Right hindlimb (tissue), 1 donor: ENCODE results near the gene BEST4.
"Not testable (repeated sequence)": the region's sequence is repeated elsewhere in the genome, so short reads cannot be mapped to it uniquely, and the experiment has no call there.

Source experiments
- DNase-seq: peaks from one replicate; pipeline ENCODE4 v3.0.0-alpha.2; 2018

Gene BEST4

DNA sequence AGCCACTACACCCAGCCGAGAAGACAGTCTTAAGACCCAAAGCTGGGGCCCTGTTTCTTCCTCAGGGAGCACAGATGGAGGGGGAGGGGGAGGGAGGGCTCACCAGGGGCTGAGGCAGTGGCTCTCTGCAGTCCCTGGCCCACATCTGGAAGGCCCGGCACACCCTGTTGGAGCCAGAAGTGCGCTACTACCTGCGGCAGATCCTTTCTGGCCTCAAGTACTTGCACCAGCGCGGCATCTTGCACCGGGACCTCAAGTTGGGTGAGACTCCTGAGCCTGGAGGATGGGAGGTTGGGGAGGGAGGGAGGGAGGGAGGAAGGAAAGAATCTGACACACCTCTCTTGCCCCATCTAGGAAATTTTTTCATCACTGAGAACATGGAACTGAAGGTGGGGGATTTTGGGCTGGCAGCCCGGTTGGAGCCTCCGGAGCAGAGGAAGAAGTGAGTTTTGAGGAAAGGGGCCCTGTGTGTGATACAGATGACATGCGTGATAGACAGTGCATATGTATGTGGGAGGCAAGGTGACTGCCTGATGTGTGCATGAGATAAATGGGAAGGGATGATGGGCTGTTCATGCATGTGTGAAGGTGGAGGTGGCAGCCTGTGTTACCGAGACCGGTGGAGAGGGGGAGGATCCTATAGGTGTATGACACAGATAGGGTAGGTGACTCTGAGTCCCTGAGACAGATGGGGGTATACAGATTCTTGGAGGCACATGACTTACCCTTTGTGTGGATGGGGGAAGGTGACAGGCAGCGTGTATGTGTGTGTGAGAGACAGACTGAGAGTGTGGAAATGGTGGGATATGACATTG lies 13.7 kb upstream of the BEST4 start:
- DNase-seq, result peak; percentile 26

DNA sequence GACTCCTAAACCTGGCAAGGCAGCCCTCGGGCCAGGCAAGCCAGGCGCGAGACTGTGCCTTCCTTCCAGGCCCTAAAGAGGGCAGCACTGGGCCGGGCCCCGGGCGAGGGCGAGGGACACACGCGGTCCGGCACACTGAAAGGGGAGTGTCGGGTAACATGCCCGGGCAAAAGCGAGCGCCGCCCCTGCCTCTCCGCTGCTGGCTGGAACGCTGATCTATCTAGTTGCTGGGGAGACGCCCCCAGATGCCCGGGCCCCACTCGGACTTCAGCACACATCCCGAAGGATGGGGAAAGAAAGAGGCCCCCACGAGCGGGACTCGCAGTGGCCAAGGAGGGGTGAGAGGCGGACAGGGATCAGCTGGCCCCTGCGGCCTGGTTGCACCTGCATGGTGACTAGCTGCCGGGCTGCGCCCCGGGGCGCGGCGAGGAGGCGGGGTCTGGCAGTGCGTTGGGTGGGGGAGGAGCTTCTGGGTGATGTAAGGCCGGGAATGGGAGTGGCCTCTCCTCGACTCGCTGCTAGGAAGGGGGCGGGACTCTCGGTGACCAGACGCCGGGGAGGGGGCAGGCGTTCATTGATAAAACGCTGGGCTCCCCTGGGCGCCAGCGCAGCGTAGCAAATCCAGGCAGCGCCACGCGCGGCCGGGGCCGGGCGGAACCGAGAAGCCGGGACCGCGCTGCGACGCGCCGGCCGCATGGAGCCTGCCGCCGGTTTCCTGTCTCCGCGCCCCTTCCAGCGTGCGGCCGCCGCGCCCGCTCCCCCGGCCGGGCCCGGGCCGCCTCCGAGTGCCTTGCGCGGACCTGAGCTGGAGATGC lies 12.0 kb upstream of the BEST4 start, which contains the start of gene PLK3:
TSS of gene PLK3 (plus strand) at position 608 of the 815 bp plus-strand sequence. CDS start at position 695, 87 bp downstream.
- DNase-seq, result peak; percentile 98

DNA sequence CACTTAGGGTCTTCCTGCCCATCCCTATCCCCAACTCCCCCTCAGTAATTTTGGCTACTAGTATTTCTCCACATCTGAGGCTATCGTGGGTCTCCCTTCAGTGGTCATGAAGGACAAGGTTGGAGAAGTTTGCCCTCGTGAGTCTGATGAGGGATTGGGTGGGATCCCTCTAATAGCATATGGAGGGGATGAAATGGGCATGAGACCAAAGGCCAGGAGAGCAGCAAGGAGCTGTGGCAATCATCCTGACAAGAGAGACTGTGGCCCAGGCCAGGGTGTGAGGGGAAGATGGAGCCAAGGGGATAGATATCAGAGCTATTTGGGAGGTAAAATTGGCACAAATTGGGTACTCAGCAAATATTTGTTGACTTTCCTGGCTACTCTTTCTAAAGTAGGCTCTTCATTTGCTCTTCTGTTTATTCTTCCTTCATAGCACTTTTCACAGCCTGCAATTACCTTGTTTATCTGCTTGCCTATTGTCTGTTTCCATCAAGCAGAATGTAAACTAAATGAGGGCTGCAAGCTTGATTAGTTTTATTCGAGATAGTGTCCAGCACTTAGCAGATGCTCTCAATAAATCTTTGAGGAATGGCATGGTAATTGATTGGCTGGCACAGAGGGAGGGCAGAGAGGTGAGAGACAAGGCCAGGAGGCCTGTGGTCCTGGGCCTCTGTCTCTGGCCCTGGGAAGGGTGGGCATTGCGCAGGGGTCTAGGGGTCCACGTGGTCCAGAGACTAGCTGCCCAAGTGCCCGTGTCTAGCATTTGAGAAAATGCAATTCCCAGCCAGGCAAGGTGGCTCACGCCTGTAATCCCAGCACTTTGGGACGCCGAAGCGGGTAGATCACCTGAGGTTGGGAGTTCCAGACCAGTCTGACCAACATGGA lies 10.8 kb upstream of the BEST4 start:
- DNase-seq, result no peak

GRCh38 chr1:44797886-44798285 lies 9.9 kb upstream of the BEST4 start:
- not testable (repeated sequence) for DNase-seq

- DNase-seq, result no peak
Measured at GRCh38 chr1:44792736-44793502, 4.9 kb upstream of the BEST4 start.

DNA sequence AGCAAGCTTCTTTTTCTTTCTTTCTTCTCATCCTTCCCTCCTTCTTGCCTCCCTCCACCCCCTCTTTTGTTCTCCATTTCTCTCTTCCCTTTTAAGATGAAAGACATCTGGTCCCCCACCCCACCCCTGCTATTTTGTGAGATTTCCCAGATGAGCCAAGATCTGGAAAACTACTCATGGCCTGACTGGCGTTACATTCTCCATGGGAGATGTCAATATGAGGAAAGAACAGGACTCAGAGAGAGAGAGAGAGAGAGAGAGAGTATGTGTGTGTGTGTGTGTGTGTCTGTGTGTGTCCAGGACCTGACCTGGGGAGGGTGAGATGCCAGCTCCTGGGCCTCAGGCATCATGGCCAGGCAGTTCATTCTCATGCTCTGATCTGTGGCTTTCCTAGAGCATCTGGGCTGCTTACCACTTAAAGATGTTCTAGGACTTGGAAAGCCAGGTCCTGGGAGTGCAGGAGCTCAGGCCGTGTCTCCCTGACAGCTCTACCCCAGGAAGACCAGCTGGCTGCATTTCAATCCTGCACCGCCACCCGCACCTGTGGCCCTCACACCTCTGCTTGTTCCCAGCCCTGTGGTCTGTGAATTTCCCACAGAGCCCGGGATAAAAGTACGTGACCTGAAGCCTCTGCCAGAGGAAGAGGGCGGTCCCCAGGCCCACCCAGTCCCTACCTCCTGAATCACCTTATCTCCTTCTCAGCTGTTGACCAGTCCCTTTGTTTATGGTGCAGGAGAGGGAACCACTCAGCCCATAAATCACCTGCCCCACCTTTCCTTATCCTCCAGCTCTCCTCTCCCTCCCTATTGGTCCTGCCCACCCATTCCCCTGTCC lies 3.2 kb upstream of the BEST4 start:
- DNase-seq, result no peak

DNA sequence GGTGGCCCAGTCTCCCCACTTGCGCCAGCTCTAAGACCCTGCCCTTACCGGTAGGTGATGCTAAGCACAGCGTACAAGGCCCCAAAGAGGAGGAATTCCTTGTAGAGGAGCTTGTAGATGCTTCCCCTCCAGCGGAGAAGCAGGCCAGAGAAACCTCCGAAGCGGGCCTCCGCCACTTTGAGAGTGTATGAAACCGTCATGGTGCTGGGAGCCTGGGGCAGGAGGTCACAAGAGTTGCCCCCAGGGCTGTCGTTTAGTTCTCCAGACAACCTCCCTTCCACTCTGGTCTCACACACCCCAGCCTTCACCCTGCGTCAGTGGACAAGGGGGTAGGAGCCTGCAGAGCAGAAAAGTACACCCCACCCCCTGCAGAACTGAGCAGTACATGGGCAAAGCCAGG lies 464 bp downstream of the BEST4 start:
- no peak for DNase-seq

GRCh38 chr1:44786841-44787426 lies 1.0 kb downstream of the BEST4 start:
- DNase-seq, result no peak

DNA sequence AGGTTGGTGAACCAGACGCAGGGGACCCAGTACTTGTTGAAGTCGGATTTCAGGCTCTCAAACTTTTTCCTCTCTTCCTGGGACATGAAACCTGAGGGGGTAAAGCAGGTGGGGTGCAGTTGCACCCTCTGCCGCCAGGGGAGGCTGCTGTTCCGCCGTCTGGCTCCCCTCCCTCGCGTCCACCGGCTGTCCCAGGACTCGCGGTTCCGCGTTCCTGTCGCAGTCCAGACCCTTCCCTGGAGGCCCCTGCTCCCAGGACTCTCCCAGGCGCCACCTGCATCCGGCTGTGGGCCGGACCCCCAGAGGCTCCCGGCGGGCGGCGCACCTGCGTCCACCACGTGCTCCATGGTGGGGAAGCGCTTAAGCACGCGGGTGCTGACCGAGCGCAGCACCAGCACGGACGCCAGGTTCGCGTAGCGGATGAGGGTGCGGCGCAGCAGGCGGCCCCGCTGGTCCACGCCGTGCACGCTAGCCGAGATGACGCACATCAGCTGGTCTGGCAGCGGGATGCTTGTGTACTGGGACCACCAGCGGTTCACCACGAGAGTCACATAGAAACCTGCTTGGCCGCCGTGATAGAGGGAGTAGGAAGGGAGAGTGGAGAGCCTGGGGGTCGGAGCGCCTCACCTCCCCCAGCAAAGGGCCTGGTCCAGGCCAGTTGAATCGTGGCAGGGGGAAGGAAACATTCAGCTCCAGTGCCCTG lies 1.7 kb downstream of the BEST4 start:
- DNase-seq, result peak; percentile 81

DNA sequence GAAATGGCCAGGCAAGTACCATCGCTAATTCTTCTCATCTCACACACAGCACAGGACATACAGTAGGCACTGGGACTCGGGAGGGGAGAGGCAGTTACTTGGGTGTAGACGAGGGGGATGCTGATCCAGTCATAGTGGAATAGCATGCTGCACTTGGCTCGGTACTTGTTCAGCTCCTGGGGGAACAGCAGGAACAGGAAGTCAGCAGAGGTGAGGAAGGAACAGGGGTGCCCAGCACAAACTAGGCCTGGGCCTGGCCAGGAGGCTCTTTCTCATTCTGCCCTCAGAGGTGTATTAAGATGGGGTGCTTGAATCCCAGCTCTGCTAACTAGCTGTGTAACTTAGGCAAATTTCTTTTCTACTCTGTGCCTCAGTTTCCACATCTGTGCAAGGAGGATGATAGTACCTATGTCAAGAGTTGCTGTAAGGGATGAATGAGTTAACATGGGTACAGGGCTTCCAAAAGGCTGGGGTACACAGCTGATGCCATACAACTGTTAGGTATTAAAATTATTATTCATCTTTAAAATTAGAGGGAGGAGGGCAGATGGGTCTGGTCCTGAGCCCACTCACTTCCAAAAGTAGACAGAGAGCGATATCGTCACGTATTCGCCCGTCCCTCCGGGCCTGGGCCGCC lies 2.4 kb downstream of the BEST4 start:
- DNase-seq, result no peak

GRCh38 chr1:44785029-44785380 lies 3.0 kb downstream of the BEST4 start:
- DNase-seq, result peak; percentile 44

DNA sequence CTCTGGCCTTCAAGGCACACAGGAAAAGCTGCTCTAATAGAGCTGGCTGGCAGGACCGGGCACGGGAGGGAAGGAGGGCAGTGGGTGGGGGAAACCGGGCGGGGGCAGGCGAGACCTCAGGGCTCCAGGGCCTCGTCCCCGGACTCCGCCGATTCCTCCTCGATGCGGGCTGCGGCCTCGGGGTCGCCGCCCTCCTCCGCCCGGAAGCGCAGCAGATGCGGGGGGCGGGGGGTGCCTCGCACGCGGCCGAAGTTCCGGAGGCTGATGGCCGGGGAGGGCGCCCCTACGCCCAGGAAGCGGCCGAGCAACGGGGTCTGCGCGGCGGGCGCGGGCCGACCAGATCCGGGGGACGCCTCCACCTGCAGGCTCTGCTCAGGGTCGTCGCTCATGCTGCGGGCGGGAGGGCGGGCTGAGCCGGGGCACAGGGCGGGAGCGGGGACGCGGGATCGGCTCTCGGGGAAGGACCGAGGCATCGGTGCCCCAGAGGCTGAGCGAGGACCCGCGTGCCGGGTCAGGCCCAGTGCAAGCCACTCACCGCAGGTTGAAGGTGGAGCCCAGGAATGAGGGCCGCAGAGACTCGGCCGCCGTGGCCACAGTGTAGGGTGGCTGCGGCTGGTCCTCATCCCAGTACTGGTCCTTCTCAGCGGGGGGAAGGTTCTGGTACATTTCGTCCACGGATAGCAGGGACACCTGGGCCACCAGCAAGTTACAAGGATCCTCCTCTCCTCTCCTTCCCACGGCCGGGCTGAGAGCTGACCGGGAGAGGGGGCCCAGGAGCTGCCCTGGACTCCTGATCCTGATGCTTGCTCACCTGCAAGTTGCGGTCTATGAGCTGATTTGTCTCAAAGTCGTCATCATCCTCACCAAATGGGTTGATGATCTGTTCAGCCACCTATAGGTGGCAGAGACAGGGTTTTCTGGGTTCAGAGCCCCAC lies 3.6 kb downstream of the BEST4 start:
- peak; percentile 67 for DNase-seq

GRCh38 chr1:44783697-44784093 lies 4.3 kb downstream of the BEST4 start:
- peak; percentile 27 for DNase-seq

GRCh38 chr1:44780583-44781121 lies 7.3 kb downstream of the BEST4 start:
- DNase-seq, result no peak

GRCh38 chr1:44778705-44779576 lies 9.0 kb downstream of the BEST4 start:
- DNase-seq, result no peak

- no peak for DNase-seq
Measured at GRCh38 chr1:44777969-44778635, 9.9 kb downstream of the BEST4 start.

DNA sequence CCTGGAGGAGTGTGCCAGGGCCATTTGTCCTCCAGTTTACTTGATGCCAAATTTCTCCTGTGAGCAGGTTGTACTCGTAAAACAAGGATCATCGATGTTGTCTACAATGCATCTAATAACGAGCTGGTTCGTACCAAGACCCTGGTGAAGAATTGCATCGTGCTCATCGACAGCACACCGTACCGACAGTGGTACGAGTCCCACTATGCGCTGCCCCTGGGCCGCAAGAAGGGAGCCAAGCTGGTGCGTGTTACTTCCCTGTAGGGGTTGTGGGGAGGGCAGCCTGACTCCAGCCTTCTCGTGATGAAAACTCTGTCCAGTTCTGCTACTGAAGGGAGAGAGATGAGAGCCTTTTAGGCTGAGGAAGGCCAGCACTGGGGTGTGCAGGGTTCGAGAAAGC lies 10.4 kb downstream of the BEST4 start:
- DNase-seq, result no peak
